Activated T-cell treated with anti-CD3 and anti-CD28 coated beads for 4 hours (primary cell): ENCODE results near the gene PGAP1.

ENCODE experiments used
- DNase-seq: peaks from one replicate; pipeline ENCODE4 v3.0.0-alpha.2; 2020

Gene PGAP1

GRCh38 chr2:196884368-196884767 lies 42.1 kb downstream of the PGAP1 start:
- no peak for DNase-seq

GRCh38 chr2:196876364-196876763 lies 50.1 kb downstream of the PGAP1 start:
- DNase-seq, result no peak

- no peak for DNase-seq
Observed at GRCh38 chr2:196875414-196875813, 51.1 kb downstream of the PGAP1 start.

- DNase-seq, result no peak
Observed at GRCh38 chr2:196873511-196873910, 53.0 kb downstream of the PGAP1 start.

- no peak for DNase-seq
Observed at GRCh38 chr2:196854629-196855028, 71.9 kb downstream of the PGAP1 start.

GRCh38 chr2:196853301-196854087 lies 73.0 kb downstream of the PGAP1 start:
- no peak for DNase-seq

- no peak for DNase-seq
Observed at GRCh38 chr2:196851088-196851487, 75.4 kb downstream of the PGAP1 start.

GRCh38 chr2:196849895-196850294 lies 76.6 kb downstream of the PGAP1 start:
- DNase-seq, result no peak

- no peak for DNase-seq
Observed at GRCh38 chr2:196846295-196846694, 80.2 kb downstream of the PGAP1 start.

GRCh38 chr2:196845371-196845770 lies 81.1 kb downstream of the PGAP1 start:
- no peak for DNase-seq

GRCh38 chr2:196840171-196840570 lies 86.3 kb downstream of the PGAP1 start:
- no peak for DNase-seq

GRCh38 chr2:196839574-196839973 lies 86.9 kb downstream of the PGAP1 start:
- DNase-seq, result no peak

GRCh38 chr2:196836440-196836839 lies 90.1 kb downstream of the PGAP1 start:
- no peak for DNase-seq

- no peak for DNase-seq
Observed at GRCh38 chr2:196830701-196831100, 95.8 kb downstream of the PGAP1 start.

GRCh38 chr2:196827356-196827755 lies 99.2 kb downstream of the PGAP1 start:
- no peak for DNase-seq

- no peak for DNase-seq
Observed at GRCh38 chr2:196823750-196824522, 102.6 kb downstream of the PGAP1 start.

- DNase-seq, result no peak
Observed at GRCh38 chr2:196821195-196821594, 105.3 kb downstream of the PGAP1 start.

- no peak for DNase-seq
Observed at GRCh38 chr2:196809260-196809659, 117.2 kb downstream of the PGAP1 start, which contains the start of gene C2orf66. C2orf66 (minus strand) TSS chr2:196809355; CDS start chr2:196809336, 19 bp downstream.

GRCh38 chr2:196808083-196808665 lies 118.3 kb downstream of the PGAP1 start:
- no peak for DNase-seq

- DNase-seq, result no peak
Observed at GRCh38 chr2:196804381-196804780, 122.1 kb downstream of the PGAP1 start.

GRCh38 chr2:196802401-196802800 lies 124.1 kb downstream of the PGAP1 start:
- no peak for DNase-seq

GRCh38 chr2:196801674-196802261 lies 124.7 kb downstream of the PGAP1 start:
- DNase-seq, result no peak

GRCh38 chr2:196798980-196799379 lies 127.5 kb downstream of the PGAP1 start:
- no peak for DNase-seq
